Thymus (tissue), 11 donors: Measurements from ENCODE around the gene ADAMTS14. TPM values are rescaled to one million over a fixed set of nuclear protein-coding genes. Genes with fewer than 3 reads are reported as not detected.

Source experiments
- DNase-seq, 9 donors: peaks; one replicate each; pipeline ENCODE4 v3.0.0-alpha.2; 2013; ENCODE audit warnings: low spot score in 9 of 9, low read depth in 6 of 9, missing footprints in 1 of 9
- H3K27ac ChIP-seq, 2 donors: one replicate each; pipeline ENCODE4 v1.5.1; 2013; ENCODE audit warnings: control low read depth in 1 of 2, low read depth in 1 of 2, low read length in 1 of 2, mild to moderate bottlenecking in 1 of 2, moderate library complexity in 1 of 2
- H3K27me3 ChIP-seq, 2 donors: one replicate each; pipeline ENCODE4 v1.5.1; 2013; ENCODE audit warnings: low read length in 1 of 2; ENCODE audit not compliant: control insufficient read depth in 2 of 2, insufficient read depth in 1 of 2
- H3K36me3 ChIP-seq, 2 donors: one replicate each; pipeline ENCODE4 v1.5.1; 2013; ENCODE audit warnings: low read length in 1 of 2, mild to moderate bottlenecking in 1 of 2, moderate library complexity in 1 of 2; ENCODE audit not compliant: control insufficient read depth in 2 of 2, insufficient read depth in 2 of 2
- H3K4me1 ChIP-seq, 2 donors: one replicate each; pipeline ENCODE4 v1.5.1; 2013; ENCODE audit warnings: low read length in 2 of 2; ENCODE audit not compliant: control insufficient read depth in 2 of 2, insufficient read depth in 2 of 2
- H3K4me3 ChIP-seq, 2 donors: one replicate each; pipeline ENCODE4 v1.5.1; 2013; ENCODE audit warnings: low read length in 2 of 2, control low read depth in 1 of 2, mild to moderate bottlenecking in 1 of 2
- H3K9me3 ChIP-seq, 2 donors: one replicate each; pipeline ENCODE4 v1.5.1; 2013; ENCODE audit warnings: low read length in 1 of 2, mild to moderate bottlenecking in 1 of 2; ENCODE audit not compliant: control insufficient read depth in 2 of 2, insufficient read depth in 1 of 2
- WGBS: extraction: QIAGEN DNeasy Blood & Tissue Kit; methylation state at CpG from one replicate; pipeline ENCODE4 v1.1.7; 2013; 5-methylcytosine and 5-hydroxymethylcytosine counted together
- polyA plus RNA-seq: library from polyadenylated mRNA; stranded (reverse); fragments of 200-250 nt; gene quantifications from one replicate; pipeline ENCODE4 v1.2.3, GENCODE V29; 2013
- total RNA-seq: library from RNA; stranded (reverse); fragments of 120-200 nt; gene quantifications from one replicate; pipeline ENCODE4 v1.2.4, GENCODE V29; 2013
- donor health status: healthy.

Gene ADAMTS14
- total and polyA plus RNA-seq, 2 donors, result 1.2 to 1.8 TPM

DNA sequence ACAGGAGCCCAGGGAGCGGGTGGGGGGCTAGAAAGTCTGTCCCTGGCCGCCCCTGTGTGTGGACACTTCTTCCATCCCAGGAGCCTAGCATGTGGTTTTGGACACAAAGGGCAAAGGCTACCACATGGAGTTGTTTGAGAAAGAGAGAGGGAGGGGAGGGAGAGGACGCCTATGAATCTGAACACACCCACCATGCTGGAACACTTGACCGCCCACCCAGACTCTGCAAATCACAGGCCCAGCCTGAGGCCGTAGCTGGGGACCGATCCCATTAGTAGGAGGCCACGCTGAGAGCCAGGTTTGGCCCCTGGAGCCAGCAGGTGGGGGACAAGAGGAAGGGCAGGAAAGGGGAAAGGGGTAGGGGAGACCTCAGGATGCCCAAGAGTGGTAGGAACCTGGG, 39.6 kb downstream of the ADAMTS14 start:
- Histone ChIP-seq H3K4me3 (no peak overlapping the region), H3K27me3 (no peaks in the 10 kb centered on the region), H3K9me3 (no peaks in the 10 kb centered on the region), H3K36me3 (no peaks in the 10 kb centered on the region), H3K27ac (no peak overlapping the region), H3K4me1 (peaks cover 0 to 21% of the 10 kb centered on the region in 2 donors)
- WGBS, result 96% methylated on average over 7 of the region's 7 CpGs
- no peak for DNase-seq

GRCh38 chr10:70714245-70714644, 41.9 kb downstream of the ADAMTS14 start:
- DNase-seq, result no peak
- Histone ChIP-seq H3K4me3 (no peak overlapping the region), H3K27ac (peak overlapping the region in 1 of 2 donors; percentile 78), H3K4me1 (peaks cover 0 to 29% of the 10 kb centered on the region in 2 donors), H3K27me3 (no peaks in the 10 kb centered on the region), H3K9me3 (no peaks in the 10 kb centered on the region), H3K36me3 (no peaks in the 10 kb centered on the region)
- WGBS, result 94% methylated on average over 4 of the region's 4 CpGs

DNA sequence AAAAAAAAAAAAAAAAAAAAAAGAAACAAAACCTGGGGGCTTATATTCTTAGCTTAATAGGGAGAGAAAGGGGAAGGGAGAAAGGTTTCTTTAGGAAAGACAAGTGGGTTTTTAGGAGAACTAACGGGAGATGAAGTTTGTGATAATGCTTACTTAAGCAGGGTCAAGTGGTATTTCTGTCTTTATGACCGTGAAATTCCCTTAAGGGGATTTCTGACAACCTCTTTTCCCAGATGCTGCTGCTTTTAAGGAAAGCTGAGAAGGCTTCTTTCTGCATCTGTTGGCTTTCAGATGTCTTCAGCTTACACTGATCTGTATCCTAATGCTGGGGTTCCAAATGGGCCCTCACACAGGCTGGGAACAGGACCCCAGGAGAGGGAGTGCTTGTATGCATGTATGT, 42.6 kb downstream of the ADAMTS14 start:
- Histone ChIP-seq H3K4me1 (peaks cover 0 to 29% of the 10 kb centered on the region in 2 donors), H3K27me3 (no peaks in the 10 kb centered on the region), H3K9me3 (no peaks in the 10 kb centered on the region), H3K4me3 (no peak overlapping the region), H3K27ac (peak overlapping the region in 1 of 2 donors; percentile 82), H3K36me3 (no peaks in the 10 kb centered on the region)
- peak in 1 of 9 donors; percentile 25 for DNase-seq
- WGBS, result 95% methylated on average over 2 of the region's 2 CpGs

DNA sequence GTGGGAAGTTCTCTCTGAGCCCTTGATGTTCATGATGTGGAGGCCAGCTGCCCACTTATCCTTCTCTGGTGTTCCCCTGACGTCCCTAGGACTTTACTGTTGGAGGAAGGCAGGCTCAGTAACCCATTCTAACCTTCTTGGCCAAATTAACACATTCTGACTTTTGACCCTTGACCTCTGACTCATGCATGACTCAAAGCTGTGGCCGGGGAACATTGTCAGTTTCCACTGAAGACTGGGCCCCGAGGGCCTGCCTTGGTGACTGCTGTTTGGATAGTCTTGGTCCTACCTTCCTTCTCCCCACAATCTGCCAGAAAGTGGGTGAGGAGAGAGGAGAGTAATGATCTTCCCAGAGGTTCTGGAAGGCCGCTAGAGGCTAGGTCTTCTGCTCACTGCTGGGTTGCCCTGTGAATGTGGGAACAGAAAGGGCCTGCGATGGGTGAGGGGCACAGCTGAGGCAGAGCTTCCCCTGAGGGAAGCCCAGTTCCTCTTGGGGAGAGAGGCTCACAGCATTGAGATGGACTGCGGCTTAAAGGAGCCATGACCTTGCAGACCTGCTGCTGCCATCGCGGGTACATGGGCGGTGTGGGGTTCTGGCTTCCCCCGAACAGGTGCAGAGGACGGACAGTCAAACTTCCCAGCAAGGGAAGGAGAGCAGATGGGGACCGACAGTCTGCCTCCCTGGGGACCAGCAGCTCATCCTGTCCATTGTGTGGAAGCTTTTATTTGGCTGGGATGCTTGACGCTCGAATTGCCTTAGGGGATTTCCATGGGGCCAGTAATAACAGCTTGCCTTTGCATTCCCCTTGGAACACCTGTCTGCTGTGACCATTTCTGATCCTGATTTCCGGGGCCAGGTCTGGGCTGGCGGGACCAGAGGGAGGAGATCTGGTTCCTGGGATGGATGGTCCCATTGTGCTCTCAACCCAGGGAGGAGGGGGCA, 43.8 kb downstream of the ADAMTS14 start:
- DNase-seq, result peak in 1 of 9 donors; percentile 22
- H3K36me3 ChIP-seq, result no peaks in the 10 kb centered on the region
- no peak overlapping the region for H3K4me3 ChIP-seq
- H3K27ac ChIP-seq, result peak overlapping the region in 1 of 2 donors; percentile 82
- no peaks in the 10 kb centered on the region for H3K27me3 ChIP-seq
- WGBS, result 82% methylated on average over 16 of the region's 16 CpGs
- H3K4me1 ChIP-seq, result peaks cover 0 to 29% of the 10 kb centered on the region in 2 donors
- no peaks in the 10 kb centered on the region for H3K9me3 ChIP-seq

- peaks cover 0 to under 1% of the 10 kb centered on the region in 2 donors for H3K4me1 ChIP-seq
- WGBS, result 86% methylated on average over 4 of the region's 4 CpGs
- no peak overlapping the region for H3K4me3 ChIP-seq
- H3K9me3 ChIP-seq, result no peaks in the 10 kb centered on the region
- H3K27ac ChIP-seq, result no peak overlapping the region
- H3K36me3 ChIP-seq, result no peaks in the 10 kb centered on the region
- DNase-seq, result no peak
- no peaks in the 10 kb centered on the region for H3K27me3 ChIP-seq
Measured at GRCh38 chr10:70722820-70723424, 50.6 kb downstream of the ADAMTS14 start.

GRCh38 chr10:70723771-70724170, 51.5 kb downstream of the ADAMTS14 start:
- no peak overlapping the region for H3K27ac ChIP-seq
- no peaks in the 10 kb centered on the region for H3K36me3 ChIP-seq
- H3K27me3 ChIP-seq, result no peaks in the 10 kb centered on the region
- H3K4me1 ChIP-seq, result no peaks in the 10 kb centered on the region
- no peak for DNase-seq
- H3K9me3 ChIP-seq, result no peaks in the 10 kb centered on the region
- no peak overlapping the region for H3K4me3 ChIP-seq
- WGBS, result 94% methylated on average over 3 of the region's 3 CpGs

DNA sequence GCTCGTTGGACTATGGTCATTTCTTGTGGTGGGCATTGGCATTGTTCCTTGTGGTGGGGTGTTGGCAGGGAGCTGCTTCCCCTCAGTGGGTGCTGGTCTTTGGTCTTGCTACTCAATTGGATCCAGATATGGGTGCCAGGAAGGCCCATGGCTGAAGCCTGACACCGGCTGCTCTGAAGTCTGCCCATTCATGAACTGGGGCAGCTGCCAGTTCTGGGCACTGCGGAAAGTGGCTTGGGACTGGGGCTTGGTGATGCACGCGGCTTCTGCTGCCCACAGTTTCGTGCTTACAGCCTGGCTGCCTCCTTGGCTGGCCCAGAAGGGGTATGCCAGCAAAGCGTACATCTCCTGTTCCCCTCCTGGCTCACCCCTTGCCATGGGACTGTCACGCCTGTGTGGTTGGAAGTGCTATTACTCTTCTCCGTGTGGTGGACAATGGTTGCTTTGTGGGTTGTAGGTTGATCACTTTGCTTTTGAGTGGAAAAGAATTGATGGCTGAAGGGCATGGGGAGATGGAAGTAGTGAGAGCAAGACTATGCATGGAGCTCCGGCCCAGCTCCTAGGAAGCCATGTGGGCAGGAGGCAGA, 54.7 kb downstream of the ADAMTS14 start:
- 90% methylated on average over 10 of the region's 10 CpGs for WGBS
- Histone ChIP-seq H3K27me3 (no peaks in the 10 kb centered on the region), H3K36me3 (no peaks in the 10 kb centered on the region), H3K27ac (no peak overlapping the region), H3K4me3 (no peak overlapping the region), H3K4me1 (peaks cover 0 to 4% of the 10 kb centered on the region in 2 donors), H3K9me3 (no peaks in the 10 kb centered on the region)
- DNase-seq, result no peak

DNA sequence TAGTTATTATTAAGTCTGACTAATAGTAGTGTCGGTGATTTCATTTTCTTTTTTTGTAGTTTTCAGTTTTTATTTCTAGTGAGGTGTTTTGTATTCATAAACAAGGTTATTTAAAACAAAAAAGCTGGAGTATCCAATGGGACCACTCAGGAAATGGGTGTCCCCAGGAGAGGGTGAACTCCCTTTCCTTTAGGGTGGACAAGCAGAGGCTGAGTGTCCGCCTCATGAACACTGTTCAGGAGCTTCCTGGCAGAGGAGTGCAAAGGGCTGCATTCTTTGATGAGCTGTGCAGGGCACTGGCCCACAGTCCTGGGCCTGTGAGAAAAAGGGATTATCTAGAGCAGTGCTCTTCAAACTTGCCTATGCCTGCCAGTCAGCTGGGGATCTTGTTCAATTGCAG, 56.0 kb downstream of the ADAMTS14 start:
- DNase-seq, result no peak
- Histone ChIP-seq H3K36me3 (no peaks in the 10 kb centered on the region), H3K9me3 (no peaks in the 10 kb centered on the region), H3K27me3 (no peaks in the 10 kb centered on the region), H3K4me1 (peaks cover 0 to 4% of the 10 kb centered on the region in 2 donors), H3K4me3 (no peak overlapping the region), H3K27ac (no peak overlapping the region)
- 80% methylated on average over 2 of the region's 2 CpGs for WGBS
